Pancreas (tissue), 10 donors: Measurements from ENCODE around the gene SPATA24. TPM values are rescaled to one million over a fixed set of nuclear protein-coding genes. Genes with fewer than 3 reads are reported as not detected.
"Not testable (repeated sequence)": the region's sequence is repeated elsewhere in the genome, so short reads cannot be mapped to it uniquely, and the experiment has no call there.

Experiments used
- ATAC-seq, 4 donors: fragments of 200-7000 bp; cut with Tn5 transposase; one replicate each; pipeline versions ENCODE4 v1.8.0 to v1.9.1; 2020; ENCODE audit warnings: mild to moderate bottlenecking in 4 of 4, moderate library complexity in 4 of 4
- DNase-seq, 6 donors: peaks; one replicate each; pipeline ENCODE4 v3.0.0-alpha.2; 2020
- FAIRE-seq: peaks from 2 replicates; lab custom pipeline; 2012; peaks lifted over from hg19 to GRCh38; lab: Jason Lieb, UNC
- H3K27ac ChIP-seq, 4 donors: fragments of 200-600 bp; sonication (generic); 1 replicate in 3 of 4; 2 replicates in 1 of 4; pipeline versions ENCODE4 v1.5.0 to v1.8.0; 2020
- H3K27me3 ChIP-seq, 4 donors: fragments of 200-600 bp; one replicate each; pipeline ENCODE4 v1.8.0; 2021
- H3K36me3 ChIP-seq, 3 donors: fragments of 200-600 bp; sonication (generic) in 1 of 3; one replicate each; pipeline versions ENCODE4 v1.5.0 to v1.8.0; 2020 to 2021
- H3K4me1 ChIP-seq, 3 donors: fragments of 200-600 bp; one replicate each; pipeline ENCODE4 v1.8.0; 2021
- H3K4me3 ChIP-seq, 4 donors: fragments of 200-600 bp; sonication (generic) in 2 of 4; one replicate each; pipeline versions ENCODE4 v1.5.0 to v1.8.0; 2020 to 2021
- H3K9me3 ChIP-seq, 4 donors: fragments of 200-600 bp; one replicate each; pipeline ENCODE4 v1.8.0; 2021
- CTCF ChIP-seq, 4 donors: fragments of 200-600 bp; sonication (generic) in 3 of 4; IDR thresholded peaks; one replicate each; pipeline versions ENCODE4 v1.5.0 to v1.8.0; 2021; ENCODE audit warnings: antibody characterized with exemption in 4 of 4
- WGBS, 2 donors: extraction: QIAGEN DNeasy Blood & Tissue Kit; methylation state at CpG; one replicate each; pipeline ENCODE4 v1.1.7; 2013; 5-methylcytosine and 5-hydroxymethylcytosine counted together
- intact Hi-C, 3 donors: fragments of 100-400 bp; cut with DNase I; formaldehyde crosslinking; loops; one replicate each; pipeline versions ENCODE4 v1.11.1 to v1.14.2; 2022
- polyA plus RNA-seq, 2 donors: library from polyadenylated mRNA; stranded (reverse); fragments of 200-250 nt; gene quantifications; one replicate each; pipeline ENCODE4 v1.2.3, GENCODE V29; 2013
- total RNA-seq, 6 donors: library from RNA; stranded (reverse); fragmentation: NEBNext Ultra II Directional in 4 of 6; extraction: Animal tissue kit (Norgen Biotek cat#: 25700) in 4 of 6; gene quantifications; one replicate each; pipeline versions ENCODE4 v1.2.1 to v1.2.4, GENCODE V29; 2021 to 2023
- donor health status: healthy with polysubstance abuse.
- donor health status: DM: no; HTN: no; CAD: no; lungs with moderate emphysema.
- donor health status: DM: no; HTN: no; CAD: no.
- donor health status: control.
- donor health status: control.
- donor health status: Bipolar disorder and iron deficiency.
- donor health status: DM: yes; HTN: yes; CAD: no.
- donor health status: DM: no; HTN: no; CAD: no.
- donor health status: DM: no; HTN: no; CAD: no.
- donor health status: DM: yes; HTN: yes; CAD: no.

The SPATA24 gene
- total and polyA plus RNA-seq, 8 donors: 1.8 to 9.8 (median 3.3) TPM

GRCh38 chr5:139413153-139413552 lies 9.3 kb upstream of the SPATA24 start:
- intact Hi-C loops: no loop called here

GRCh38 chr5:139410993-139411828 lies 7.3 kb upstream of the SPATA24 start:
- DNase-seq (no peak), FAIRE-seq (no peak), ATAC-seq (peak in 1 of 4 donors; percentile 12)
- Histone ChIP-seq H3K36me3 (no peaks in the 10 kb centered on the region), H3K27me3 (no peaks in the 10 kb centered on the region), H3K9me3 (no peaks in the 10 kb centered on the region), H3K27ac (peak overlapping the region in 1 of 4 donors; percentile 22), H3K4me1 (no peaks in the 10 kb centered on the region), H3K4me3 (no peak overlapping the region)
- 78 to 85% methylated on average over 17 of the region's 17 CpGs for WGBS, 2 donors
- no peak for TF ChIP-seq CTCF (IDR thresholded peaks at IDR 0.05)
- intact Hi-C loops: no loop called here

More at GRCh38 chr5:139413153-139413552, 9.3 kb upstream of the SPATA24 start:
- no peaks in the 10 kb centered on the region for H3K27me3 ChIP-seq
- H3K4me1 ChIP-seq: no peaks in the 10 kb centered on the region
- no peak overlapping the region for H3K4me3 ChIP-seq
- no peaks in the 10 kb centered on the region for H3K9me3 ChIP-seq
- no peak for TF ChIP-seq CTCF (IDR thresholded peaks at IDR 0.05)
- ATAC-seq (no peak), DNase-seq (no peak), FAIRE-seq (no peak)
- no peak overlapping the region for H3K27ac ChIP-seq
- WGBS, 2 donors: 84 to 92% methylated on average over 6 of the region's 6 CpGs
- H3K36me3 ChIP-seq: no peaks in the 10 kb centered on the region

DNA sequence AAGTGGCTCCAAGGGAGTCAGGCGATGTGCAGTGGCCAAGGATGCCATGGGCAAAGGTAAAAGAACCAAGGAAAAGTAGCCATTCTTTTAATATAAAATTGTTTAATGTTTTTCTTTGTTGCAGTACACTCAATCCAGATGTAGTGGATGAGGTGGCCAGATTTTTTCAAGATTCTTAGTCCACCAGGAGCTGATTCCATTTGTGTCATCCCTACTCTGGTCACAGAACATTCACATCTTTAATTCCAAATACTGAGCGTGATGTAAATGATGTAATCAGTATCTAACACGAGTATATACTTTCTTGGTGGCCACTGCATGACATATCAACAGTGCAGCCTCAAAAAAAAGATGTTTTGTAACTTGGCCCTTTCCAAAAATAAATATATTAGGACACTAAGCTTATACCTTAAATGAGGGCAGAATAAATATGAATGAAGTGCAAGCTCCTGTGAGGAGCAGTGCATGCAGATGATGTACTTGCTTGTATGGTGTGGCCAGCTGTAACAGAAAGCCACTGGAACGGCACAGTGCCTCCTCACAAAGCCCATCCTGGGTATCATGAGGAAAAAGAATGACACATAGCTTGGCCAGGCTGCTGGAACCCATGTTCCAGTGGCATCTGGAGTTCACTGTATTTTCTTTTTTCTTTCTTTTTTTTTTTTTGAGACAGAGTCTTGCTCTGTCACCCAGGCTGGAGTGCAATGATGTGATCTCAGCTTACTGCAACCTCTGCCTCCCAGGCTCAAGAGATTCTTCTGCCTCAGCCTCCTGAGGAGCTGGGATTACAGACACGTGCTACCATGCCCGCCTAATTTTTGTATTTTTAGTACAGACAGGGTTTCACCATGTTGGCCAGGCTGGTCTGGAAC lies 6.5 kb upstream of the SPATA24 start:
- no peak overlapping the region for H3K4me3 ChIP-seq
- no peak for ATAC-seq
- TF ChIP-seq CTCF (IDR thresholded peaks at IDR 0.05): no peak
- FAIRE-seq: no peak
- no peak for DNase-seq
- H3K27ac ChIP-seq: no peak overlapping the region
- no peaks in the 10 kb centered on the region for H3K9me3 ChIP-seq
- no peaks in the 10 kb centered on the region for H3K27me3 ChIP-seq
- intact Hi-C loops: no loop called here
- H3K36me3 ChIP-seq: no peaks in the 10 kb centered on the region
- no peaks in the 10 kb centered on the region for H3K4me1 ChIP-seq
- 69 to 80% methylated on average over 6 of the region's 6 CpGs for WGBS, 2 donors

- 80 to 94% methylated on average over 5 of the region's 5 CpGs for WGBS, 2 donors
- ATAC-seq, H3K9me3 ChIP-seq, H3K4me3 ChIP-seq, intact Hi-C loops, H3K4me1 ChIP-seq, H3K27ac ChIP-seq, FAIRE-seq, H3K27me3 ChIP-seq, H3K36me3 ChIP-seq, DNase-seq: not testable (repeated sequence)
Measured at GRCh38 chr5:139409116-139409515, 5.2 kb upstream of the SPATA24 start.

GRCh38 chr5:139408191-139408590 lies 4.3 kb upstream of the SPATA24 start:
- 90 to 96% methylated on average over 7 of the region's 7 CpGs for WGBS, 2 donors

More at GRCh38 chr5:139408191-139408590, 4.3 kb upstream of the SPATA24 start:
- ATAC-seq: no peak
- intact Hi-C loops: no loop called here
- TF ChIP-seq CTCF (IDR thresholded peaks at IDR 0.05): no peak
- no peak overlapping the region for H3K4me3 ChIP-seq
- DNase-seq: no peak
- H3K27me3 ChIP-seq: no peaks in the 10 kb centered on the region
- no peaks in the 10 kb centered on the region for H3K9me3 ChIP-seq
- no peaks in the 10 kb centered on the region for H3K36me3 ChIP-seq
- H3K27ac ChIP-seq: no peak overlapping the region
- no peak for FAIRE-seq
- peaks cover 0 to 5% (median 0%) of the 10 kb centered on the region in 3 donors for H3K4me1 ChIP-seq
